Transverse colon (tissue), 4 donors: Measurements from ENCODE around the gene PLEKHM2. TPM values are rescaled to one million over a fixed set of nuclear protein-coding genes. Genes with fewer than 3 reads are reported as not detected.

Source experiments
- DNase-seq: peaks from one replicate; pipeline ENCODE4 v3.0.0-alpha.2; 2019
- H3K27ac ChIP-seq, 4 donors: fragments of 200-600 bp; sonication (generic); 2 replicates each; pipeline ENCODE4 v1.5.1; 2016 to 2018; ENCODE audit warnings: inconsistent platforms in 4 of 4
- H3K27me3 ChIP-seq: fragments of 200-600 bp; sonication (generic); 2 replicates; pipeline ENCODE4 v1.5.1; 2017; ENCODE audit warnings: inconsistent platforms
- H3K36me3 ChIP-seq, 4 donors: fragments of 200-600 bp; sonication (generic); 2 replicates each; pipeline ENCODE4 v1.5.1; 2017 to 2019; ENCODE audit warnings: inconsistent platforms in 4 of 4
- H3K4me1 ChIP-seq, 4 donors: fragments of 200-600 bp; sonication (generic); 2 replicates each; pipeline ENCODE4 v1.5.1; 2017 to 2020; ENCODE audit warnings: inconsistent platforms in 4 of 4
- H3K4me3 ChIP-seq, 4 donors: fragments of 200-600 bp; sonication (generic); 1 replicate in 1 of 4; 2 replicates in 3 of 4; pipeline versions ENCODE4 v1.5.1 to v1.6.1; 2017 to 2019; ENCODE audit warnings: inconsistent platforms in 4 of 4
- H3K9me3 ChIP-seq, 2 donors: fragments of 200-600 bp; sonication (generic); 2 replicates each; pipeline ENCODE4 v1.5.1; 2017 to 2019; ENCODE audit warnings: inconsistent platforms in 2 of 2
- EP300 ChIP-seq: sonication (generic); formaldehyde crosslinking; IDR thresholded peaks from one replicate; pipeline ENCODE4 v1.6.1; 2017; ENCODE audit warnings: antibody characterized with exemption, low read depth
- POLR2A ChIP-seq: fragments of 450-650 bp; IDR thresholded peaks from one replicate; pipeline ENCODE4 v1.6.1; 2016; ENCODE audit warnings: antibody characterized with exemption, mild to moderate bottlenecking, moderate library complexity
- POLR2AphosphoS5 ChIP-seq, 3 donors: sonication (generic); formaldehyde crosslinking; IDR thresholded peaks; one replicate each; pipeline ENCODE4 v1.6.1; 2016; ENCODE audit warnings: antibody characterized with exemption in 3 of 3
- WGBS, 2 donors: methylation state at CpG; one replicate each; pipeline ENCODE4 v1.1.5; 2018; ENCODE audit warnings: low coverage in 1 of 2; 5-methylcytosine and 5-hydroxymethylcytosine counted together
- in situ Hi-C, 4 donors: fragments of 200-750 bp; cut with MboI; loops; one replicate each; pipeline versions ENCODE4 v1.15.0 to v1.15.1; 2017; ENCODE audit warnings: low sequenced_read_pairs in 3 of 4, low pct_ligation_motif_present in 1 of 4, low pct_unique_long_range_greater_than_20kb in 1 of 4
- intact Hi-C: fragments of 100-400 bp; cut with DNase I; formaldehyde crosslinking; loops from one replicate; pipeline ENCODE4 v1.15.1; 2023; ENCODE audit warnings: low total_unique reads
- total RNA-seq, 4 donors: library from RNA; depleted of rRNA; stranded (reverse); fragments of >200 nt; gene quantifications; one replicate each; pipeline ENCODE4 v1.1.0, GENCODE V29; 2016
- TF ChIP-seq, protein P1 (sequence below), 5 experiments: fragments of 200-600 bp in 3 of 5; fragments of 450-650 bp in 2 of 5; sonication (generic) in 3 of 5; IDR thresholded peaks; 1 replicate in 2 of 5; 2 replicates in 3 of 5; pipeline ENCODE4 v1.5.1; 2016 to 2017; ENCODE audit warnings: antibody characterized with exemption in 5 of 5, inconsistent platforms in 3 of 5, mild to moderate bottlenecking in 2 of 5, moderate library complexity in 1 of 5

The PLEKHM2 gene
- total RNA-seq, 4 donors from 2014 or later = 27.7 to 40.3 (median 33.0) TPM

DNA sequence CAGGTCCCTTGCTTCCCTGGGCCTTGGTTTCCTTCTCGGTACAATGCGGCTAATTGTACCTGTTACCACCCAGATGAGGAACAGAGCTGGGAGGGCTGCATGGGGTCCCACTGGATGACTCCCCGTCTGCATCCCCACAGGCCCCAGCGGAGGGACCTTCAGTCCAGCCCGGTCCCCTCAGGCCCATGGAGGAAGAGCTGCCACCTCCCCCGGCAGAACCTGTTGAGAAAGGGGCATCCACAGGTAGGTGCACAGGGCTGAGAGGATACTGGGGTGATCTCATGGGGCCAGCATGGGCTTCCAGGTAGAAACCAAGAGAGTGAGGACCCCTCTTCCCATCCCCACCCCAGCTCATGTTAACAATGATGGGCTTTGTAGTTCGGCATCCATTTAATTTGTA lies 84.3 kb downstream of the PLEKHM2 start:
- H3K4me3 ChIP-seq = no peak overlapping the region
- no peak for TF ChIP-seq POLR2A
- no peak for TF ChIP-seq EP300
- TF ChIP-seq, protein P1, sequence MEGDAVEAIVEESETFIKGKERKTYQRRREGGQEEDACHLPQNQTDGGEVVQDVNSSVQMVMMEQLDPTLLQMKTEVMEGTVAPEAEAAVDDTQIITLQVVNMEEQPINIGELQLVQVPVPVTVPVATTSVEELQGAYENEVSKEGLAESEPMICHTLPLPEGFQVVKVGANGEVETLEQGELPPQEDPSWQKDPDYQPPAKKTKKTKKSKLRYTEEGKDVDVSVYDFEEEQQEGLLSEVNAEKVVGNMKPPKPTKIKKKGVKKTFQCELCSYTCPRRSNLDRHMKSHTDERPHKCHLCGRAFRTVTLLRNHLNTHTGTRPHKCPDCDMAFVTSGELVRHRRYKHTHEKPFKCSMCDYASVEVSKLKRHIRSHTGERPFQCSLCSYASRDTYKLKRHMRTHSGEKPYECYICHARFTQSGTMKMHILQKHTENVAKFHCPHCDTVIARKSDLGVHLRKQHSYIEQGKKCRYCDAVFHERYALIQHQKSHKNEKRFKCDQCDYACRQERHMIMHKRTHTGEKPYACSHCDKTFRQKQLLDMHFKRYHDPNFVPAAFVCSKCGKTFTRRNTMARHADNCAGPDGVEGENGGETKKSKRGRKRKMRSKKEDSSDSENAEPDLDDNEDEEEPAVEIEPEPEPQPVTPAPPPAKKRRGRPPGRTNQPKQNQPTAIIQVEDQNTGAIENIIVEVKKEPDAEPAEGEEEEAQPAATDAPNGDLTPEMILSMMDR (IDR thresholded peaks at IDR 0.05) = no peak
- TF ChIP-seq POLR2AphosphoS5 (IDR thresholded peaks at IDR 0.05) = no peak
- in situ Hi-C loops = no loop called here
- no peaks in the 10 kb centered on the region for H3K9me3 ChIP-seq
- H3K27me3 ChIP-seq = no peaks in the 10 kb centered on the region
- H3K36me3 ChIP-seq = peaks cover 0 to 35% (median 16%) of the 10 kb centered on the region in 4 donors
- WGBS, 2 donors = 80 to 93% methylated on average over 1 to 7 of the region's 7 CpGs
- no peak for DNase-seq
- H3K27ac ChIP-seq = no peak overlapping the region
- H3K4me1 ChIP-seq = peaks cover 10 to 21% (median 16%) of the 10 kb centered on the region in 4 donors
- intact Hi-C loops = no loop called here

DNA sequence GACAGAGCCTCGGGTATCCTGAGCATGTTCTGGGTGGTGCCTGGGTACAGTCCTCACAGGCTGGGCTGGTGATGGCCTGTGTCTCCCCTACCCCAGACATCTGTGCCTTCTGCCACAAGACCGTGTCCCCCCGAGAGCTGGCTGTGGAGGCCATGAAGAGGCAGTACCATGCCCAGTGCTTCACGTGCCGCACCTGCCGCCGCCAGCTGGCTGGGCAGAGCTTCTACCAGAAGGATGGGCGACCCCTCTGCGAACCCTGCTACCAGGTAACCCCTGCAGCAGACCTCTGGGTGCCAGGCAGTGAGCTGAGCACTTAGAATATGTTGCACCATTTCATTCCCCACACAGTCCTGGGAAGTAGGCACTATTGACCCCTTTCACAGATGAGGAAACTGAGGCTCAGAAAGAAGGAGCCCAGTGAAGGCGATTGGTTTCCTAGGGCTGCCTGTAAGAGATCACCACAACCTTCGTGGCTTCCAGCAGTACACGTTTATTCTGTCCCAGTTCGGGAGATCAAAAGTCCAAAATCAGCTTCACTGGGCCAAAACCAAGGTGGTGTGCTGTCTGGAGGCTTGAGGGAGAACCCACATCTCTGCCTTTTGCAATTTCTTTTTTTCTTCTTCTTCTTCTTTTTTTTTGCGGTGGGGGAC lies 86.3 kb downstream of the PLEKHM2 start:
- H3K36me3 ChIP-seq = peaks cover 0 to 35% (median 16%) of the 10 kb centered on the region in 4 donors
- DNase-seq = no peak

DNA sequence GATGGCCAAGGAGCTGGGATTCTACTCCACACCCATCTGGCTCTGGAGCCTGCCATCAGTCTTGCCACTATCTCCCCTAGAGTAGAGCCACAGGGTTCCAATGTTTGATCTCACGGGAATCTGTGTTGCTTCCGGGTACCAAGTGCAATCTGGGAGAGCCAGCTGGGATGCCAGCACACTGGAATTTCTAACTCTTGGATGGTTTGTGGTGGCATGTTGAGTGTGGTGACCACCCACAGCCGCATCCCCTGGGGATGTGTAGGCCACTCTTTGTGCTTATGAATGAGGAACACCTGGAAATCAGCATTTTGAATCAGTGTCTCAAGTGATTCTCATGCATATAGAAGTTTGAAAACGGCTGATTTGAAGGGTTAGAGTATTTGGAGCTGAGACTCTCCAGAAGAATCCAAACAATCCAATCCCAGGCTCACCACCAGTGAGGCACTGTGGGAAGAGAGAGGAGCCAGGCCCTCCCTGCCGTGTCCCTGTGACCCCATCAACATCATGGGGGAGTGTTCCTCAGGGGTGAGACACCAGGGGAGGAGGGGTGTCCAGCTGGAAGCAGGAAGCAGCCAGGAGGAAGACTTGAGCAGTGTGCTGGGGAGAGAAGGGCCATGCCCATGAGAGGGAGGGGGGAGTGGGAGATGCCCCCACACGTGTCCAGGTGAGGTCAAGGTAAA lies 87.9 kb downstream of the PLEKHM2 start:
- intact Hi-C loops (no loop called here), in situ Hi-C loops (no loop called here)
- Histone ChIP-seq H3K4me1 (peaks cover 0 to 3% (median 0%) of the 10 kb centered on the region in 4 donors), H3K9me3 (no peaks in the 10 kb centered on the region), H3K36me3 (peaks cover 0 to 40% (median 17%) of the 10 kb centered on the region in 4 donors), H3K27me3 (no peaks in the 10 kb centered on the region), H3K27ac (no peak overlapping the region), H3K4me3 (no peak overlapping the region)
- WGBS, 2 donors = 70 to 76% methylated on average over 3 to 6 of the region's 6 CpGs
- TF ChIP-seq, protein P1 (IDR thresholded peaks at IDR 0.05) = no peak
- no peak for DNase-seq

More for the DNA sequence above, 86.3 kb downstream of the PLEKHM2 start:
- no peak for TF ChIP-seq POLR2AphosphoS5 (IDR thresholded peaks at IDR 0.05)
- TF ChIP-seq, protein P1 (IDR thresholded peaks at IDR 0.05) = no peak
- no peak for TF ChIP-seq POLR2A
- no peak for TF ChIP-seq EP300
- Histone ChIP-seq H3K4me1 (peaks cover 0 to 3% (median under 1%) of the 10 kb centered on the region in 4 donors), H3K27me3 (no peaks in the 10 kb centered on the region), H3K4me3 (no peak overlapping the region), H3K27ac (no peak overlapping the region), H3K9me3 (no peaks in the 10 kb centered on the region)
- intact Hi-C loops = no loop called here
- WGBS, 2 donors = 77 to 85% methylated on average over 2 to 12 of the region's 14 CpGs
- in situ Hi-C loops = no loop called here

DNA sequence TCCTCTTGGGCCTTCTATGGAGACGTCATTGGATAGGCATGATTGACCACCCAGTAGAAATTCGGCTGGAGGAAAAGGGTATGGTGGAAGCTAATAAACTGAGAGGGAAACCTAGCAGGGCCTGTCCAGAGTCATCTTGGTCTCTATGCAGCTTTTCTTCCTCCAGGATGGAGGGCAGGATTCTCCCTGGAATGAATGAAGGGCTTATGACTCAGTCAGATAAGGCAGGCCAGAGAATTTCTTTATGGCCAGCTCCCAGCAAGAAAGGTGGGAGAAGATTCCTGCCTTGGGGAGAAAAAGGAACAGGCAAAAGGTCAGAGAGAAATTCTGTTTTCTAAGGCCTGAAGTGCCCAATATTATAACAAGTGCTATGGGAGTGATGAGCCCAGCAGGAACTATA lies 91.6 kb downstream of the PLEKHM2 start:
- Histone ChIP-seq H3K4me1 (peaks cover 0 to 22% (median 10%) of the 10 kb centered on the region in 4 donors), H3K27me3 (no peaks in the 10 kb centered on the region), H3K9me3 (no peaks in the 10 kb centered on the region), H3K4me3 (no peak overlapping the region), H3K27ac (peak overlapping the region in 3 of 4 donors; percentile 7 to 16 (median 12)), H3K36me3 (peaks cover 0 to 20% (median 9%) of the 10 kb centered on the region in 4 donors)
- in situ Hi-C loops (no loop called here), intact Hi-C loops (no loop called here)
- no peak for TF ChIP-seq POLR2A
- TF ChIP-seq POLR2AphosphoS5 (IDR thresholded peaks at IDR 0.05) = no peak
- no peak for TF ChIP-seq EP300
- TF ChIP-seq, protein P1 (IDR thresholded peaks at IDR 0.05) = no peak
- DNase-seq = no peak
- WGBS, 2 donors = 75% methylated on average over 2 of the region's 2 CpGs; no CpG with 5 or more reads in 1 of the 2 donors
